ENCODE measurements around the gene POP4.
A peak's percentile ranks its signal among the peaks of the same experiment; 100 is the strongest.

Gene POP4

DNA sequence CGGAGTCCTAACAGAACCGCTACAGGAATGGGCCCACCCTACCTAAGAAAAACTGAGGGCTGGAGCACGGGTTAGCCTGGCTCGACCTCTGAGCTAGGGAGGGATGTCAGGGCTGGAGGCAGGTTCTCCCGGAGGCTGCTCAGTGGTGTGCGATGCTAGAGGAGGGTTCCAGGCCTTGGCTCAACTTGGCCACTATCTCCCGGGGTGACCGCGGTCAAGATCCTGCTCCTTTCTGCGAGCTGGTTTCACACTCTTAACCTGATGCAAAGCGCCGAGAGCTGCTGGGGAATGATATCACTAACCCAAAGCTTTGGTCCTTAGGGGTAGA, 301 bp downstream of the POP4 start:
- peak overlapping the region; percentile 58 to 96 (median 82) for H3K4me3 ChIP-seq
- peak overlapping the region; percentile 60 to 99 (median 96) for H3K27ac ChIP-seq

DNA sequence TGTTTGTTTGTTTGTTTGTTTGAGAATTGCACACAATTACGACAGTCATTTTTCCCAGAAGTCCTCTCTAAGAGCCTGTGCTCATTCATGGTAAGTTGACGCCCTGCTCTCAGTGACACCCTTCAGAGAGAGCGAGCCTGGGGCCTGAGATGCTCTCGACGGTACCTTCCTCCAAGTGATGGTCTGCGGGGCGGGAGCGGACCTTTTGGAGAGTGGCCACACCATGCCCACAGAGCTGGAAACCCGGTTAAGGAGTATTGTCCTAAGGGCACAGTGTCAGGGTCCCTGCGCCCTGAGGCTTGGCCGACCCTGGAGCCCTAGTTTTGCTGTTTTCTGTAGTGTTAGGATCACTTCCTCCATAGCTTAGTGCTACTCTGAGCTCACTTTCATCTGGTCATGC, 3.6 kb downstream of the POP4 start:
- Histone ChIP-seq H3K4me3 (no peak overlapping the region), H3K27ac (no peak overlapping the region)

DNA sequence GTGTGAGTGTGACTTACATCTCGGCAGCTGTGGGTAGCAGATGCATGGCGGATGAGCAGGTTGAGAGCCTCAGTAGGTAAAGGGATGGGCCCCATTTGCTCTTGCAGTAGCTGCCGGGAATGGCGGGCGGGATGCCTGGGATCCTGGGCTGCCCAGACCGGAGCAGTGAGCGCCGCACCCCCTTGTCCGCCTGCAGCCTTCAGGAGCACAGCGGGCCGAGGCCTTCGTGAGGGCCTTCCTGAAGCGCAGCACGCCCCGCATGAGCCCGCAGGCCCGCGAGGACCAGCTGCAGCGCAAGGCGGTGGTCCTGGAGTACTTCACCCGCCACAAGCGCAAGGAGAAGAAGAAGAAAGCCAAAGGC, 4.1 kb downstream of the POP4 start:
- Histone ChIP-seq H3K4me3 (no peak overlapping the region), H3K27ac (no peak overlapping the region)

DNA sequence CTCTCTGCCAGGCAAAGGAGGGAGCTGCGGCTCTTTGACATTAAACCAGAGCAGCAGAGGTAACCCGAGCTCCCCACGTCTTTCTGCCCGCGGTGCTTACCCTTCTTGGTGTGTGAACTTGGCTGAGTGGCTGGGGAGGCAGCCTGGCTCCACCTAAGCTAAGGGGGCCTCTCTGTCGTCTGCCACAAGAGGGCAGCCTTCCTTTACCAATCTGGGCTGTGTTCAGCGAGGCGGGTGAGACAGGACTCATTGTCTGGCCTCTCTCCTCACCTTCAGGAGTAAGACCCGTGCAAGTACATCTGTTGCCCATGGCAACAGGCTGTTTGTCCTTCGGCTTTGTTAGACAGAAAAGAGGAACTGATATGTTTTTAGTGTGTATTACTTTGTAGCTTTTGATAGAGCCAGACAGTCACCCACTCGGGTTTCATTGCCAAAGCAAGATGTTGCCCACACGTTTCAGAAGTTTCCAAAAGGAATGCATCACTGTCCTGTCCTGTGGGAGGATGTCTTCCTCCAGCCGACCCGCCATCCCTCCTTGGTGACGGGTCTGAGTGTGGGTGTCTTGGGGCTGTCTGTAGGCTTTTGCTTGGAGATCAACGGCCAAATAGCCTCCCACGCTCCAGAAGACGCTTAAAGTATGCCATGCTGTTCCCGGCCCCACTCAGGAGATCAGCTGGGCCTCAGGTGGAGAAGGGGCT, 4.6 kb downstream of the POP4 start:
- no peak overlapping the region for H3K4me3 ChIP-seq
- H3K27ac ChIP-seq = peak overlapping the region in 1 of 21 experiments; percentile 22

DNA sequence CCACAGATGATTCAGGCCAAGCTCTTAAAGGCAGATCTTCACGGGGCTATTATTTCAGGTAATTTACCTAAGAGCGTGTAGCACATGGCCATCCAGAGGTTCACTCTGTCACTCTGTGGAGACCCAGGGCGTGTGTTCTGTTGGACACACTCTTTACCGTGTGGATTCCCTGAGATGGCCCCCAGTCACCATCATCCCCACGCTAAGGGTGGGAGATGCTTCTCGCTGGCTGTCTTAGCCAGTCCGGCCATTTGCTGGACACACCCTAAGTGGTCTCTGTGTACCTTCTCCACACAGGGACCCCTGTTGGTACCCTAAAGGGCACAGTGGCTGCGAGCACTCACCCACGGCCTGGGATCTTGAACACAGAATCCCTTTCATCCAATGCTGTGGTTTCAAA, 6.0 kb downstream of the POP4 start:
- Histone ChIP-seq H3K27ac (no peak overlapping the region), H3K4me3 (no peak overlapping the region)

DNA sequence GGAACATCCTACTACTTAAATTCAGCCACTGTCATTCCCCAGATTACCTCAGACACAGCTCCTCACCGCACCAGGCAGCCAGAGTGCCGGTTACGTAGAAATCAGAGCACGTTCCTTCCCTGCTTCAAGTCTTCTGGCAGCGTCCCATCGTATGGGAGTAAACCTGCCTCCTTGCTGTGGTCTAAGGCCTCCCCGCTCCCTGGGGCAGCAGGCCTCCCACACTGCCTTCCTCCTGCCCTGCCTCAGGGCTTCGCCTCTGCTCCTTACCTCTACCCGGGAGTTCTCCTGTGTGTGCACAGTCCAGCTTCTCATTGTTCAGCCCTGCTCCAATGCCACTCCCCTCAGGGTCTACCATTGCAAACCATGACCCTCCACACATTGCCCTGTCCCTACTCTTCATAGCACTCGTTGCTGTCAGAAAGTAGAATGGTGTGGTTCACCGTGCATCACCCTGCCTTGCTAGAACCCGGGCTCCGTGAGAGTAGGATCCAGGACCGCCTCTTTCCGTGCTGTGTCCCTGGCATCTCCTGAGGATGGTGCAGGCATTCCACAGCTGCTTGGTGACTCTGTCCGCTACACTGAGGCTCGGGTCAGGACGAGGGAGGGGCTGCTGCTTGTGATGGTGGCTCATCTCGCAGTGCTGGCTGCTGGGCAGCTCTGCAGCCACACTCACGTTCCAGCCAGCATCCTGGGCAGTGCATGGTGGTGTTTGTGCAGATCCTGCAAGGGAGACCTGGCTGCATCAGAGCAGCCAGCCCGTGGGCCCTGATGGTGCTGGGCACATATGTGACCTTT, 6.9 kb downstream of the POP4 start:
- no peak overlapping the region for H3K4me3 ChIP-seq

DNA sequence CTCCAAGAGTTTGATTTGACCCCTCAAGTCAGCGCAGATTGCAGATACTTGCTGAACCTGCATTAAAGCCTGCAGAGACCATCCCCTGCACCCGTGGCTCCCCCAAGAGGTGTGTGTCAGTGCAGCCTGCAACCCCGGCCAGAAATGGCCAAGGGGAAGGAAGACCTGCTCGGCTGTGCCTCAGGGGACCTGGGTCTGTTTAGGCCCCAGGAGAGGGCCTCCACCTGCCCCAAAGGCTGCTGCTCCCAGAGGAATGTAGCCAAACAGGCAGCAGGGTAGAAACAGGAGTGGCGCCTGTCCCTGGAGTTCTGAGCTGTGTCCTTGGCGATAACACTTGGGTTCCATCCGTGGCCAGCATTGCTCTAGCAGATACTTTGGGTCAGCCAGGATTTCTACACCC, 8.0 kb downstream of the POP4 start:
- Histone ChIP-seq H3K27ac (no peak overlapping the region), H3K4me3 (no peak overlapping the region)

More for the DNA sequence above, 6.9 kb downstream of the POP4 start:
- no peak overlapping the region for H3K27ac ChIP-seq

DNA sequence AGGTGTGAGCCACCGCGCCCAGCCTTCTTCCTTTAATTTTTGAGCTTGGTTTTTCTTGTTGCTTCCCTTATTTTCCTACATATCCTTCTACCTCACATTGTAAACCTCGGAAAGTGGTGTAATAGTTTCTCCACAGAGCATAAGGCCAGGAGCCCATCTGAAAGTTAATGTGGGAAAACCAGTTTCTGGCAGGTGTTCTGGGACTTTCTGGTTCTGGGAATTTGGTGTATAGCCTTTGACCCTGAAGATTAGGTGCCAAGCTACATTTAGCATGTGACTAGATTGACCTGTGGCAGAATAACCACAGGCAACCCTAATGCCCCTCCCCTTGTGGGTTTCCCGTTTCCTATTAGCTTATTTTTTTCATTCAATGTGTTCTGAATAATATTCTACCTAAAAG, 8.7 kb downstream of the POP4 start:
- no peak overlapping the region for H3K4me3 ChIP-seq
- H3K27ac ChIP-seq = no peak overlapping the region

DNA sequence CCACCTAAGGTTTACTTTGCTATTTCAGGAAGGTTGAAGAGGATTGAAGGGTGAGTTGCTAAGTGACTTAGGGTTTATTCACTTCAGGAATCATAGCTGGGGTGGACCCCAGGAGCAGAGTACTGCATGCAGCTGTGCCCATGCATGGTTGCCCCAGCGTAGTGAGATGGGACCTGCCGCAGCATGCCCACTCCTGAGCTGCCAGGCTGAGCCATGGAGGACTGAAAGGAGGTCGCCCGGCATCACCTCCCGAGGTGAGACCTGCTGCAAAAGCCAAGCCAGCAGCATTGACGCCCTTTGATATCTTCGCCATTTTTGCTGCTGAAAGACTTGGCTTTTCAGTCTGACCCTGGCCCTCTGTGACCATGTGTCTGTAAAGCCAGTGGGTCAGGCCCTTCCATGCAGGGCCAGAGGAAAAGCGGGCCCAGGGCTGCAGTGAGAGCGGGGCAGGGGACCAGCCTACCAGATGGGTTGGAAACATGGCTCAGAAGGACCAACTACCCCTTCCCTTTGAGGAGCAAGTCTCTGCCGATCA, 9.9 kb downstream of the POP4 start:
- Histone ChIP-seq H3K4me3 (no peak overlapping the region), H3K27ac (no peak overlapping the region)

DNA sequence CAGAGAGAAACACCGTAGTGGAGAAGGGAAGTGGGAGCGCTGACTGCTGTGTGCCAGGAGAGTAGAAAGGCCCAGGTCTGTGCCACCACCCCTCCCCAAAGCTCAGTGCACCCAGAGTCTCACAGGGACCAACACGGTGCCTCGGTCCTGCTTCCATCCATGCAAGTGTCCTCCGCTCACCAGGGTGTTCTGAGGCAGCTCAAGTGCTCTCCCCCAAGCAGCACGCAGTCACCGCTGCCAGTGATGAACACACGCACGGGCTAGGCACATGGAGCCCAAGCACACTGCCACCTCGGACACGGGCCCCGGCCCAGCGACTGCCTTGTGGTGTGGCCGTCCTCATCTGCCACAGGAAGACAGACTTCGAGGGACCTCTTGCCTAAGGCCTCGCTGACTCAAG, 10.5 kb downstream of the POP4 start:
- H3K27ac ChIP-seq = no peak overlapping the region
- no peak overlapping the region for H3K4me3 ChIP-seq

DNA sequence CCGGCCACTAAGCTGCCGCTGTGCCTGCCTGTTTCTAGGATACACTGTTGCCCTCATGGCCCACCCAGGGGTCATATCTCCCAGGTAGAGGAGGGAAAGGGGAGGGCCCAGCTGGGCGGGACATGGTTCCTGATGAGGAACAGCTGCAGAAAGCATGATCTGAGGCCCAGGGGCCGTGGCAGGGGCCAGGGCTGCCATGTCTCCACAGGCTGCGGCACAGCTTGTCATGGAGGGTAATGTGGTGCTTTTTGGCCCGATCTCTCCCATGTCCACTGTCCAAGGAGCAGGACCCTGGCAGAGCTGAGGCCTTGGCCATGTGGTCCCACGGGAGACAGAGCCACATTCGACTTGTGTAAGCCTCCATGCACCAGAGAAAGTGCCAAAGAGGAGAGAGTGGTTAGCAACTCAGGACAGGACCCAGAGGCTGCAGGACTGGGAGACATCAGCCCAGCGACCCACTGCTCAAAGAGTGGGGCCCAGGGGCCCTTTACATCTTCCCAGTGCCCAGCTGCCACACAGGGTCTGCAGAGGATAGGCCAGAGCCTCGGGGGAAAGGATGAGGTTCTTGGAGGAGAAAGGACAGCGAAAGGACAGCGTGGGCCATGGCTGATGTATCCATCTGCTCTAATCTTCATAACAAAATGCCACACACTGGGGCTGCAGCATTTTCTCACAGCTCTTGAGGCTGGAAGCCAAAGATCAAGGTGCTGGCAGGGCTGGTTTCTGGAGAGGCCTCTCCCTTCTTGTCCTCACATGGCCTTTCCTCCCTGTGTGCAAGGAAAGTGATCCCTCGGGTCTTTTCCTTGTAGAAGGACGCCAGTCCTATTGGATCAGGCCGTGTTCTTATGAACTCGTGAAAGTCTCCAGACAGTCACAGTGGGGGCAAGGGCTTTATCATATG, 11.5 kb downstream of the POP4 start:
- no peak overlapping the region for H3K27ac ChIP-seq
- H3K4me3 ChIP-seq = no peak overlapping the region

DNA sequence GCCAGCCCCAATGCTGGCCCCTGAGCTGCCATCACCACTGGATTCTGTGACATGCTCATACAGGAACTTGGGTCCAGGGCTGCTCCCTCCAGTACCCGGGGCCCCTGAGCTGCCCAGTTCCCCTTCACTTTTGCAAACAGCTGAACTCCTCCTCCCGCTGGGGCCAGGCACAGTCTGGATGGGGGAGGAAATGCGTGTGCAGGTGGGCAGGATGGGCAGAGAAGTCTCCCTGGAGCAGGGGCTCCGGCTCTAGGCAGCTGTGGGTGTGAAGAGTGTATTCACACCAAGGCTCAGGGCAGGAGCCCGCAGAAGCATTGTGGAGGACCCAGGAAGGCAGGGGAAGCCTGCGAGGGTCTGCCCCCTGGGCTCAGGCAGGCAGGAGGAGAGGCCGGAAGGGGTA, 12.4 kb downstream of the POP4 start:
- Histone ChIP-seq H3K27ac (no peak overlapping the region), H3K4me3 (no peak overlapping the region)

DNA sequence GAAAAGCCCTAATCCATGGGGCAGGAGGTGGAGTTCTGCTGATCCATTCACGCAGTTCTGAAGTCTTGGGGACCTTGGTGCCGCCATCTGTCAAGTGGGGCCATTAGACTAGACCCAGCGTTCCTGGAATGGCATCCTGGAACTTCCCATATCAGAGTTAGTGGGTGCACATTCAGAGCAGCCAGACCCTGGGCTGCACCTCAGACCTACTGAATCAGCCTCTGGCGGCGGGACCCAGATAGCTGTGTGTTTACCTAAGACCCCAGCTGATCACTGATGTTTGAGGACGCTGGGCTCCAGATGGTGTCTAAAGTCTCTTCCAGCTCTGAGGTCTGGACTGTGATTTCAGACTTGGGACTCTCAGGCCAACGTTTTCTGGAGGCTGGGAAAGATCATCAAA, 12.8 kb downstream of the POP4 start:
- Histone ChIP-seq H3K27ac (no peak overlapping the region), H3K4me3 (no peak overlapping the region)

DNA sequence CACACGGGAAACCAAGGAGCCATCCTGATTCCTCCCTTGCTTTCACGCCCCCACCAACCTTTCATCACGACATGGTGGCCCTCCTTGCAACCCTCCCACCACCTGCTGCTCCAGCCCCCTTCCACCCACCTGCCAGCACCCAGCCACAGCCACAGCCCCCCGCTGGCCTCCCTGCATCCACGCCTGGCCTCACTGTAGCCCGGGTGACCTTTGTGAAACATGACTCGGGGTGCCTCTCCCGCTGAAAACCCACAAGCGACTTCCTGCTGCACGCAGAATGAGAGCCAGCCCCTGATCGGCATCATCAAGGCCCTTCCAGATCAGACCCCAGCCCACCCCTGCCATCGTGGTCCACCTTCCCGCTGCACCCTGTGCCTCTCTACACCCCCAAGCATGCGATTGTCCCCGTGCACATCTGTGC, 14.9 kb downstream of the POP4 start:
- Histone ChIP-seq H3K27ac (peak overlapping the region in 1 of 21 experiments; percentile 84), H3K4me3 (no peak overlapping the region)

DNA sequence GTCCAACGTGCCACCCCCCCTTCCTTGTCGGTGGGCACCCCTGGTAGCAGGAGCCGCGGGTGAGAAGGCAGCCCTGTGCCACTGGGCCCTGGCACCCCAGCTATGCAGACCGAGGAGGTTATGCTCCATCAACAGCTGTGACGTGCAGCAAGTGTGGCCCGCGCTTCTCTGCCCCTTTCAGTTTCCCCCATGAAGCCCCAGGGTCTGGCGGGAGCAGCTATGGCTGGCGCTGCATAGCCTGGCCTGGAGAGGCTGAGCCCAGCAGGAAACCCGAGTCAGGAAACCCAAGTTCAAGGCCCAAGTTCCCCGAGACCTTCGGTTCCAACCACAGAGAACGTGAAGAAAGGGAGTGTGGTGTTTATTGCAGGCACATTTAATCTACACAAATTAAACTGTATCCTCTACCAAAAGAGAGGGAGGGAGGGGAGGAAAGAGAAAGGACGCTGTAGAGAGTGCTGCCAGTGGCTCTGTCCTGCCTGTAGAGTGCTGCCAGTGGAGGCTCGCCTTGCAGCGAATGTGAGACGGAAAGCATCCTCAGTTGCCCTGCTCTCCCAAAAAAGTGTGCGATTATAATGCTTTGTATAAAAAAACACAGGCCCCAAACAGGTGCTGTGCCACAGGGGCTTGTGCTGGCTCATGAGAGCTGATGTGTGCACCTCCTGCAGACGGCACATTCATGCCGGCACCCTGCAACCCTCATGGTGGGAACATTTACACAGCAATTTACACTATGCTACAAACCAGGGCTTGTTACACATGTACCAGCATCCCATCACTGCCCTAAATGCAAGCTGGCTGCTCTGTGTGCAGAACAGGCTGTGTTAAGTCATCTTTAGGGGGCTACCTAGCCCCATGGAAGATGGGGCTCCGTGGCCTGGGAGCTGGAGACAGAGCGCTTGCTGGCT, 16.3 kb downstream of the POP4 start:
- H3K27ac ChIP-seq = peak overlapping the region in 7 of 21 experiments; percentile 6 to 84 (median 36)
- H3K4me3 ChIP-seq = no peak overlapping the region

DNA sequence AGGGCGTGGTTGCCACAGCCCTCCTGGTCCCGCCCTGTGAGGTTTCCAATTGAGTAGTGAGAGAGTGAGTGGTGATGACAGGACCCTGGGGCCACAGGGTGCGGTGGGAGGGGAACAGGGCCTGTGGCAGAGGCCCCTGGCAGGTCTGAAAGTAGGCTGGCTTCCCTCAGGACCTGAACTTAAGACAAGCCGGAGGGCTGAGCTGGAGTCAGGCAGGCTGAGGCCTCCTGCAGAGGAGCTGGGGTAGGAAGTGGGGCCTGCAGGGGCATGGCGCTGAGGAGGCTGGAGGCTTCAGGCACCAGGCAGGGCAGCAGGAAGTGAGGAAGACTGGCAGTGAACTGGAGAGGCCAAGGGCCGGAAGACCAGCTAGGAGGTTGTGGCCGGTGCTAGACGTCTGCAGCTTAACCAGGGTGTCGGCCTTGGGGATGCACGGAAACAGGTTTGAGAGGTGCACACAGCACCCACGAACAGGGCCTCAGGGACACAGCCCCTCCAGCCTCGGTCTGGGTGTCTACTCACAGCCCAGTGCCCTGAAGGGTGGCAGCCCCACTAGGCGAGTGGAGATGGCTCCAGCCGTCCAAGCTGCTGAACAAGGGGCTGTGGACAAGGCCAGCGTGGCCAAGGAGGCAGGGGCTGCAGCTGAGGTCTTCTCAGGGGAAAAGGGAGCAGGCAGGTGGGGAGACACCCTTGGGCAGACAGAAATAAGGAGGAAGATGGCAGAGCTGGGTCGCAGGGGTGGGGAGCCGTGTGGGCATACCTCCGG, 17.8 kb downstream of the POP4 start:
- peak overlapping the region in 10 of 21 experiments; percentile 9 to 84 (median 66) for H3K27ac ChIP-seq
- H3K4me3 ChIP-seq = peak overlapping the region in 1 of 7 experiments; percentile 13

DNA sequence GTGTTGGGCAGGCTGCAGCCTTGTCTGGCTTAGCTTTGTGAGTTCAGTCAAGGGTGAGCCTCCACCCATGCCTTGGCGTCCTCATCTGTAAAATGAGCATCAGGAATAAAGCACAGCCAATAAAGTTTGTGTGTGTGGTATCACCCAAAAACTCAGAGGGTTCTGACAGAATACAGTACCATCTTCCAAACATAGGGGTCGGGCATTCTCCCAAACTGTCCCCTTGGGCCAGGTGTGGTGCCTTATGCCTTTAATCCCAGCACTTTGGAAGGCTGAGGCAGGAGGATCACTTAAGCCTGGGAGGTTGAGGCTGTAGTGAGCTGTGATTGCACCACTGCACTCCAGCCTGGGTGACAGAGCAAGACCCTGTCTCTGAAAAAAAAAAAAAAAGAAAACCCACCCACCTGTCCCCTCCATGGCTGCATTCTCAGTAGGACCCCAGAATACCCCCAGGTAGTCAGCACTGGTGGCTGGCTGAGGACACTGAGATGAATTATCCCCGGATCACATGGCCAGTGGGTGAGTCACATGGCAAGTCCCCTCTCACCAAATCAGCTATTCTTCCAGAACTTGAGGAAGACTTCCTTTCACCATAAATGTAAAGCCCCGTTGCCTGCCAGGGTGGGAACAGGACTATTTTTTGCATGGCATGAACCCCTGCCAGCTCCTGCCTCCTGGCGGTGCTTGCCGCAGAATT, 18.6 kb downstream of the POP4 start:
- peak overlapping the region in 1 of 7 experiments; percentile 13 for H3K4me3 ChIP-seq
- peak overlapping the region in 9 of 21 experiments; percentile 9 to 84 (median 66) for H3K27ac ChIP-seq

DNA sequence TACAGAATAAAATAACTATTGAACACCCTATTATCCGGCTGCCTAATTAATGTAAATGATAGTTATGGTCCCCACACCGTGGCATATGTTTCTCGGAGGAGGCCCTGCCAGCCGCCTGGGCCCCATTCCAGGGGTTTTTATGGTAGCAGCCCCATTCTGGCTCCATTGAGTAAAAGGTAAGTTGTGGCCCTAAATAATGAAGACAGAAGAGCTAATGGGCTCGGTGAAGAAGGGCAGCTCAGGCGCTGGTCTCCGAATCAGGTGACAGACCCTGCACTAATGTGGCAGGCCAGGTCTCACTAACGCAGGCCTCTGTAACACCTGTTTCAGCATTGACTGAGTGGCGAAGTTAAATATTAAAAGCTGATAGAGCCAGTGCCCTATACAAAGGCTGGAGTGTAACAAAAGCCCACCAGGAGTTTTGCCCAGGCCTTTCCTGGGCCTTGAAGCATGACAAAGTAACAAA, 19.1 kb downstream of the POP4 start:
- Histone ChIP-seq H3K4me3 (no peak overlapping the region), H3K27ac (peak overlapping the region in 2 of 21 experiments; percentile 84)
